Fibroblast of villous mesenchyme (primary cell): ENCODE measurements around the gene SGPL1. TPM values are rescaled to one million over a fixed set of nuclear protein-coding genes. Genes with fewer than 3 reads are reported as not detected.

Experiments used
- DNase-seq: peaks from one replicate; pipeline ENCODE4 v3.0.0-alpha.2; 2010; ENCODE audit warnings: low read depth
- H3K4me3 ChIP-seq: 2 replicates; pipeline ENCODE4 v1.5.1; 2011; ENCODE audit warnings: low read depth, mild to moderate bottlenecking, low read length
- CTCF ChIP-seq: IDR thresholded peaks from 2 replicates; pipeline ENCODE4 v1.5.1; 2012; ENCODE audit warnings: low read depth, mild to moderate bottlenecking, low read length; ENCODE audit not compliant: insufficient read depth
- total RNA-seq: library from RNA; depleted of rRNA; stranded (reverse); fragments of >200 nt; gene quantifications from 2 replicates; pipeline ENCODE4 v1.2.3, GENCODE V29; 2012

Gene SGPL1
- total RNA-seq, 1 donor, result 54.4 TPM

- DNase-seq, result no peak
- TF ChIP-seq CTCF, result no peak
- H3K4me3 ChIP-seq, result no peak overlapping the region
These were observed 28.8 kb upstream of the SGPL1 start for GRCh38 chr10:70786799-70787415.

GRCh38 chr10:70791386-70792039 is 24.2 kb upstream of the SGPL1 start:
- no peak for TF ChIP-seq CTCF
- no peak for DNase-seq
- H3K4me3 ChIP-seq, result no peak overlapping the region

GRCh38 chr10:70795613-70796012 is 20.1 kb upstream of the SGPL1 start:
- no peak for DNase-seq
- no peak overlapping the region for H3K4me3 ChIP-seq
- TF ChIP-seq CTCF, result no peak

GRCh38 chr10:70797840-70798239 is 17.9 kb upstream of the SGPL1 start:
- no peak for DNase-seq
- TF ChIP-seq CTCF, result no peak
- H3K4me3 ChIP-seq, result no peak overlapping the region

- no peak for DNase-seq
- no peak for TF ChIP-seq CTCF
These were observed 16.6 kb upstream of the SGPL1 start for GRCh38 chr10:70799124-70799523.

GRCh38 chr10:70801854-70802253 is 13.9 kb upstream of the SGPL1 start:
- DNase-seq, result no peak
- no peak for TF ChIP-seq CTCF
- no peak overlapping the region for H3K4me3 ChIP-seq

More at GRCh38 chr10:70799124-70799523, 16.6 kb upstream of the SGPL1 start:
- H3K4me3 ChIP-seq, result no peak overlapping the region

GRCh38 chr10:70803775-70804420 is 11.8 kb upstream of the SGPL1 start:
- no peak for DNase-seq
- TF ChIP-seq CTCF, result no peak

More at GRCh38 chr10:70803775-70804420, 11.8 kb upstream of the SGPL1 start:
- H3K4me3 ChIP-seq, result no peak overlapping the region
